GM18511 (cell line): ENCODE results near the gene NAPB.

ENCODE experiments used
- ATAC-seq: cut with Tn5 transposase; IDR thresholded peaks from one replicate; pipeline ENCODE4 v1.9.1; 2021; ENCODE audit warnings: mild to moderate bottlenecking, moderate library complexity; ENCODE audit not compliant: unreplicated experiment

The NAPB gene

GRCh38 chr20:23438661-23439060, 17.4 kb upstream of the NAPB start:
- ATAC-seq = no peak

DNA sequence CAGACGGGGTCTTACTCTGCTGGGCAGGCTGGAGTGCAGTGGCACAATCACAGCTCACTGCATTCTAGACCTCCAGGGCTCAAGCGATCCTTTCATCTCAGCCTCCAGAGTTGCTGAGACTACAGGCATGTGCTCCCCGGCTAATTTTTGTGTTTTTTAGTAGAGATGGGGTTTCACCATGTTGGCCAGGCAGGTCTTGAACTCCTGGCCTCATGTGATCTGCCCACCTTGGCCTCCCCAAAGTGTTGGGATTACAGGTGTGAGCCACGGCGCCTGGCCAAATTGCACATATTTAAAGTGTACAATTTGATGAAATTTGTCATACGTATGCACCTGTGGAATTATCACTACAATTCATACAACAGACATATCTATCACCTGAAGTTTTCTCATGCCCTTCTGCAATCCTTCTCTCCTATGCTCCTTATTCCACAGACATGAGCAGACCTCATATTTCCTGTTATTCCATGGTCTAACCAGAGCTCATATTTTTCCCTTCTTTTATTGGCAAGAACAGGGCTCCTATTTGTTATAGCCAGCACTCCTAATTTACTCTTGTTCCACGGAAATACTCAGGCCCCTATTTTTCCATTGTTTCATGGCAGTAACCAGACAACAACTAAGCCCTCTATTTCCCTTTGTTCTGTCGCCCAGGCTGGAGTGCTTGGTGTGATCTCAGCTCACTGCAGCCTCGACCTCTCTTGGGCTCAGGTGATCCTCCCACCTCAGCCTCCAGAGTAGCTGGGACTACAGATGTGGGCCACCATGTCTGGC, 16.0 kb upstream of the NAPB start:
- ATAC-seq = no peak

DNA sequence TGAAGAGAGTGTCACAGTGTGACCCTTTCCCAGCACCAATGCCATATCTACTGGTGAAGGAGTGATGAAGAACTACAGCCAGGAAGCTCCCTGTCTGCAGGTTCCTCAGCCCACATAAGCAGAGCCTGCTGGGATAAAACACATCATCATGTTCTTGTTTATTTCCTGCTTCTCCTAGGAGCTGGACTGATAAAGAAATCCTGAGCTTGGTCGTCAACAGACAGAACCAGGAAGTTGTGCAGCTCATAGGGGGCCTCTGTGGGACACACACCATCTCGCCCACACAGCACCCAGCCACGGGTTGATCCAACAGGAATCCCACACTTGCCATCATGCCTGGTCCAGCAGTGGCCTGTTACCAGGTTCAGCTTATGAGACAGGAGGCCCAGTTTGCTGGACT, 15.4 kb upstream of the NAPB start:
- no peak for ATAC-seq

DNA sequence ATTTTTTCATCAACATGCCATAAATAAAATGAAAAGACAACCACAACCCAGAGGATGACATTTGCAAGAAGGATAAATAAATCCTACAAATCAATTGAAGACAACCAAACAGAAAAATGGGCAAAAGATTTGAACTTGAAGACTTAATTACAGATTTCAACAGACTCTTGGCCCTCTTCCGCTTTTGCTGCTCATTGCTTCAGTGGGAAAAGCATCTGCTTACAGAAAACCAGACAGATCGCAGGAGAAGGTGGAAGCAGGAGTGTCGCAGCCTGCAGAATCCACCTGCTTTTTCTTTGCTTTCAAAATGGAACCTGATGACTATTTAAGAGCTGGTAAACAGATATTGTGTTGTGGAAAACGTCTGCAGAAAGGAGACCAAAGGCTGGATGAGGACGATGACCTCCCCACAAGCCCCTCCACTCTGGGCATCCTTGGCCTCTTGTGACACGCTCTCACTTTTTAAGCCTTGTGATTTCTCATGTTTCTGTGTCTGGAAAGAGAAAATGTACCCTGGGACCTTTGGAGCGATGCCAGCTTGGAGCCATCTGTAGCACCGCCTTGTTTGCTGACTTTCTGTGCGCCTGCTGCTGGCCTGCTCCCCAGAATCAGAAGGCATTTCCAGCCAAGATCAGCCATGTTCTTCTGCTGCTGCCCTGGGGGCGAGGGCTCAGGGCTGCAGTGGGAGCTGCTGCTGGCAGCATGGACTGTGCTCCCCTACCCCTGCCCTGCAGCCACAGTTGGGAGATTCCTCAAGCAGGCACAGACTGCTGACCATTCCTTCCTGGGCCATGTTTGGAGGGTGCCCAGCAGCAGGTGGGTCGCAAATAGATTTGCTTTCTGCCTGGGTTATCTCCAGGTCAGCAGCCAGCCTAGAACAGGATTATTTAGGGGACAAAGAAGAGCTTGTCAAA, 14.6 kb upstream of the NAPB start:
- ATAC-seq = no peak

- no peak for ATAC-seq
Observed at GRCh38 chr20:23434521-23435313, 13.4 kb upstream of the NAPB start.

DNA sequence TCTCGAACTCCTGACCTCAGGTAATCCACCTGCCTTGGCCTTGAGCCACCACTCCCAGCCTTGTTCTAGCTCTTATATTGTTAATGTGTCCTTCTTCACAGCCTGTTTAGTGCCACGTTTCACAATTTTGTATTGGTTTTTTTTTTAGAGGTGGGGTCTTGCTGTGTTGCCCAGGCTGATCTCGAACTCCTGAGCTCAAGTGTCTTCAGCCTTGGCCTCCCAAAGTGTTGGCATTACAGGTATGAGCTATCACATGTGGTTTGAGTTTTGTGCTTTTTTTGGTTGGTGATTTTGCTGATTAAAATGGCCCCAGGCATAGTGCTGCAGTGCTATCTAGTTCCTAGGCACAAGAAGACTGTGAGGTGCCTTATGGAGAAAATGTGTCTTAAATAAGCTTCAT, 12.3 kb upstream of the NAPB start:
- no peak for ATAC-seq

DNA sequence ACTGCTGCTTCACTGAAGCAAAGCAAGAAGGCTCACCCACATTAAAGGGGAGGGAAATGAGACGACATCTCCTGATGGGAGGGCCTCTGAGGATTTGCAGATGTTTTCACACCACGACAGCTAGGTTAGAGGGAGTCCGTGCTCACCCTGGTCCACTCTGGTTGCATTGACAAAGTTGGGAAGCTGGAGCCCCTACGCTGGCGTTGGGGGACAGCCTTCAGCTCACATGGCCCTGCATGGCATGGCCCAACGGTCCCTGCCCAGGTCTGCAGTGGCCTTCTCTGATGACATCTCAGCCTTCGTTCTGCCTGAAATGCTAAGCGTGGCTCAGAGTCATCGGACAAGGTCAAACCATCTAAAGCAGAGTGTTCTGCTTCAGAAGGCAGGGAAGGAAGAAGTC, 3.8 kb upstream of the NAPB start:
- no peak for ATAC-seq

DNA sequence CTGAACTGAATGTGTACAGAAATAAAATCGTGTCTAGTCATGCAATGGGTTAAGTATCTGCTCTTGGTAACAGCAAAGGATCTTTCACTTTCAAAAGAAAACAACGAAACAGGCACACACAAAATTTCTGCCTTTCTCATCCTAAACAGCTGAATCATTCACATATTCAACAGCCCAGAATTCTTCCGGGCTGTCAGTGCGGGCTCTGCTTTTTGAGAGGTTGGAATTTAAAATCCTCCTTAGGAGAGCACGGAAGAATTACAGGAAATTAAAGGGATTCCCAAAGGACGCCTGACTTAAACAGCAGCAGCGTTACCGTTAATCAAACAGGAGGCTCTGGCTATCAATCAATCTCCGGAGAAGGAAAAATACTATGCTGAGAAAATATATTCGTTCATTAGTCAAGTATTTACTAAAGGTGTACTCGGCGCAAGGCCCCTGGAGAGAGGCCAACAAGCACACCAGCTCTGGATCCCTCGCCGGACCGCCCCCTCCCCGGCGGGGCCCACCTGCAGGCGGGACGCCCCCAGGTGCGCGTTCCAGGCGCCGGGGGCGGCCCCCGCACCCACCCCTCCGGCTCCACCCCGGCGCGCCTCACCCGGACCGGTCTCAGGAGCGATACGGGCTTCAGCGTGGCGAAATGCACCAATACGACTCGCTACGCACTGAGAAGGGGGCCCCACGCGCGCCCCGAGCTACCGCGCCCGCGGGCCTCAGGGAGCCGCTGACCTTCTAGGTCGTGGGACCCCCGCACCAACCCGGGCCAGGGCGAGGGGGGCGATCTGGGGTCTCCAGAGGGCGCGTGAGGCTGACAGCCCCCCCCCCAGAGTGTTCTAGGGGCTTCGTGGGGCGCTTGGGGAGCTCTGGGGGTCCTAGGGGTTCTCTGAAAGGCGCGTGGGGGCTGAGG, 1.0 kb downstream of the NAPB start:
- peak; percentile 36 for ATAC-seq

DNA sequence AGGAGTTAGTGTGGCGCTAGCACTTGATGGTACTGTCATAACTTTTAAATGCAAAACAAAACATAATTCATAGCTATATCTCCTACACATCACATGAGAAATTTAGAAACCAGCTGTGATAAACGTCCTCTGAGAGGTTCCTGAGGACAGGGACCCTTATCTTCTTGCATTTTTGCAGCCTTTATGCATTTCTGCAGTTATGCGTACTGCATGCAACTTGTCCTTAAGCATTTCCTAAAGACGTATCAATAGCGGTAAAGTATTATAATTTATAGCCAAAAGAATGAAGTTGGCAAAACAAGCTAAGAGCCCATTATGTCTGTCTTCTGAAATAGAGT, 1.7 kb downstream of the NAPB start:
- no peak for ATAC-seq

GRCh38 chr20:23417861-23418260, 3.4 kb downstream of the NAPB start:
- no peak for ATAC-seq

DNA sequence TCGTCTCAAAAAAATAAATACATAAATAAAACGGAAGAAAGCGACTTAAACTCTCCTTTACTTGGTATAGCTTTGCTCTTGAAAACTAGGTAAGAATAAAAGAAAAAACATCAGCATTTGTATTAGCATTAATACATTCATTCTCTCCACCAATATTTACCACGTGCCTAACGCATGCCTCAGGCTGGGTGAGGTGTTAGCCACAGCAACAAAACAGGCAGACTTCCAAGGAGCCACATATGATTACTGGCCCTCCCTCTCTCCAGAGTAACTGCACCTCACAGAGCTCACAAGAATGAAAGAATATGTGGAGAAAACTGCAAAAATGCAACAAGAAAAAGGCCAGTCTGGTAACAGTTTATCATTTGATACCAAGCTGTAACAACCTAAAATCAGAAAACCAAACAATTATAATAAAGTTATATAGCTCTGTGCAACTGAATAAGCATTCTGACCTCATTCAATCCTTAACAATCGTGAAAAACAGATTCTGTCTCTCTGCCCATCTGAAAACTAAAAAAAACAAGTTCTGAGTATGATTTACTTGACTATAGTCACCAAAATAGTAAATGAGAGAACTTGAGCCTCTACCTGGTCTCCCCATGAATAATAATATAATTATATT, 5.2 kb downstream of the NAPB start:
- ATAC-seq = no peak

DNA sequence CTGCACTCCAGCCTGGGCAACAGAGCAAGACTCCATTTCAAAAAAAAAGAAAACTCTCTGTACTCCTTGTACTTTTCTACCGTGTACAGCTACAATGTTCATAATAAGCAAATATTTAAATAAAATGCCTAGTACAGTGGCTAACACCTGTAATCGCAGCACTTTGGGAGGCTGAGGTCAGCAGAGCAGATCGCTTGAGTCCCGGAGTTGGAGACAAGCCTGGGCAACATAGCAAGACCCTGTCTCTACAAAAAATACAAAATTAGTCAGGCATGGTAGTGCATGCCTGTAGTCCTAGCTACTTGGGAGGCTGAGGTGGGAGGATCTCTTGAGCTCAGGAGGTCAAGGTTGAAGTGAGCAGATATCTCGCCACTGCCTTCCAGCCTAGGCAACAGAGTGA, 5.7 kb downstream of the NAPB start:
- no peak for ATAC-seq

DNA sequence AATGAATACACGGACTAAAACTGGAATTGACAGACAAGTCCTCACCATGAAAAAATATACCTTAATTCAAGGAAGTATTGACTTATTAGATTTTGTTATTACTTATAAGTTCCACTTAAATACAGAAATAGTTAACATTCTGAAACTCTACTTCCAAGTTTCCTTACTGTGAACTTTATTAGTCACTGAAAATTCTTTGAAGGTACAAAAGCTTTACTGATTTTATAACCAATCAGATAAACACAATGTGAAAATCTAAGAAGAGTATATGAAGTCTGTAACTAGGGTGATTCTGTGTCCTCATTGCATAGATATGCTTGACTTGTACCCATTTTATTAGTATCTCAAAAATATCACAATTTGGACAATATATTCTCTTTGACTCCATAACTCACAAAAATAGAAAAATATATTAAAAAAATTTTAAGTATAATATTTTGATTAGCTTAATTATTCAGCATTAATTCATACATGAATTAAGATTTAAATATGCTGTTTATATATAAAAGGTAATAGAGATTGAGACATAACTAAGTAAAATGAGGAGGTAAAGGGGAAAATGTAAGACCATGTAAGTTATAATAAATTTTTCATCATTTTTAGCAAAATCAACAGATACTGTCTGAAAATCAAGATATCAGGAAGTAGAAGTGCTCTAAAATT, 6.6 kb downstream of the NAPB start:
- ATAC-seq = no peak

DNA sequence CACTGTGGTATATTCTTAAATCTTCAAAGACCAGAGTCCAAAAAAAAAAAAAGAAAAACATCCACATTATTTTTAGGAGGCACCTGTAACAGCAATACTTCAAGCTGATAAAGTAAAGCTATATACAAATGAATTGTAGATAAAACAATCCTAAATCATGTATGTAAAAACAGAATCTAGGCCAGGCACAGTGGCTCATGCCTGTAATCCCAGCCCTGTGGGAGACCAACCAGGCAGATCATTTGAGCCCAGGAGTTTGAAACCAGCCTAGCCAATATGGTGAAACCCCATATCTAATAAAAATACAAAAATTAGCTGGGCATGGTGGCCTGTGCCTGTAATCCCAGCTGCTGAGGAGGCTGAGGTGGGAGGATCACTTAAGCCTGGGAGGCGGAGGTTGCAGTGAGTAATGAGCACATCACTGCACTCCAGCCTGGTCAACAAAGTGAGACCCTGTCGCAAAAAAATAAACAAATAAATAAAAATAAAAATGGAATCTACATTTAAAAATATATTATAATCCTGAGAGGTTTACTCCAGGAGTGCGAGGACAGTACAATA, 7.3 kb downstream of the NAPB start:
- no peak for ATAC-seq

DNA sequence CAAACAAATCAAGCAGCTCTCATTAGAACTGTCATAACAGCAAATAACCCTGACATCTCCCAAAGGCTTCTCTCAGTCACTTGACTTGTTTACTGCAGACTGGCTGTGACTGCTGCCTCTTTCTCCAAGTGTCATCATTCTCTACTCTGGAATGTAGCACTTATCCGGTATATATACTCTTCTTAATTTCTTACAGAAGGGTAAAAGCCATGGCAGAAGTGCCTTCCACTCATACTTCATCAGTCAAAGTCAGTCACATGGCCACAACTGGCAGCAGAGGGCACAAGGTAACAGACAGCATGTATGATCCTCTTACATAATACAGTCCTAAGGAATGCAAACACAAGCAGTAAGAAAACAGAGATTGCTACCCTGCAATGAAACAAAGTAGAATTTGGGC, 9.3 kb downstream of the NAPB start:
- no peak for ATAC-seq

GRCh38 chr20:23410916-23411695, 10.2 kb downstream of the NAPB start:
- ATAC-seq = no peak

DNA sequence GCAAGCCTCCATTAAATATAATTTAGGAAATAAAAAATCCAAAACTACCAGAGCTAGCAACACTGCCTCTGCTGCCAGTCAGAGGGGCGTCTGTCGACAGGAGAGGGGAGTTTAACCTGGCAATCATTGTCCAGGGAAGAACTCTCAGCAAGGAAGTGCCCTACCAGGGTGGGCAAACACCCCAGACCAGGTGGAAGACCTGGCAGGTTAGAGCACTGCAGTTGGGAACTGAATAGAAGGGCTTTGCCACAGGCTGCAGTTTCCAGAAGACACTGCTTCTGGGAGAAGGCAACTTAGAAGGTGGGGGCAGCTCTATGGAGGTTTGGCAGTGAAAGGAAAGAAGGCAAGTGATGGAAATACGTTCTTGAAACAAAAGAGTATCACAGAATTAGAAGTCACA, 11.5 kb downstream of the NAPB start:
- no peak for ATAC-seq

GRCh38 chr20:23408957-23409356, 12.3 kb downstream of the NAPB start:
- no peak for ATAC-seq
